Chondrocyte (in vitro differentiated cells): ENCODE results near the gene REEP1. TPM values are rescaled to one million over a fixed set of nuclear protein-coding genes. Genes with fewer than 3 reads are reported as not detected.

Experiments
- DNase-seq: peaks from one replicate; pipeline ENCODE4 v3.0.0; 2021; ENCODE audit warnings: mixed read lengths, low spot score
- H3K27ac Mint-ChIP-seq: one replicate; pipeline ENCODE4 v1.8.0; 2021; ENCODE audit warnings: mild to moderate bottlenecking, moderate library complexity, mixed read lengths; ENCODE audit not compliant: unreplicated experiment
- H3K27me3 Mint-ChIP-seq: 2 replicates; pipeline ENCODE4 v1.8.0; 2021; ENCODE audit warnings: low read depth, mixed read lengths
- H3K36me3 Mint-ChIP-seq: 2 replicates; pipeline ENCODE4 v1.8.0; 2021; ENCODE audit warnings: low read depth, mixed read lengths
- H3K4me1 Mint-ChIP-seq: 2 replicates; pipeline ENCODE4 v1.8.0; 2021; ENCODE audit warnings: low read depth, mild to moderate bottlenecking, mixed read lengths
- H3K4me3 Mint-ChIP-seq: one replicate; pipeline ENCODE4 v1.8.0; 2021; ENCODE audit warnings: mild to moderate bottlenecking, moderate library complexity, mixed read lengths; ENCODE audit not compliant: unreplicated experiment
- H3K9me3 Mint-ChIP-seq: 2 replicates; pipeline ENCODE4 v1.8.0; 2021; ENCODE audit warnings: low read depth, mixed read lengths
- microRNA-seq: library from miRNA; unstranded; fragments of <30 nt; microRNA quantifications from one replicate; pipeline ENCODE4 v1.2.0, GENCODE V29; 2020; ENCODE audit warnings: borderline number of aligned reads
- total RNA-seq: library from RNA; stranded (reverse); gene quantifications from 3 replicates; pipeline ENCODE4 v1.2.1, GENCODE V29; 2021
- TF ChIP-seq, protein P1 (sequence below): fragments of 200-600 bp; sonication (generic); IDR thresholded peaks from 2 replicates; pipeline ENCODE4 v1.5.0; 2021; ENCODE audit warnings: antibody characterized with exemption, mild to moderate bottlenecking, moderate library complexity

The REEP1 gene
- total RNA-seq, 1 donor from 2014 or later = 2.4 TPM

DNA sequence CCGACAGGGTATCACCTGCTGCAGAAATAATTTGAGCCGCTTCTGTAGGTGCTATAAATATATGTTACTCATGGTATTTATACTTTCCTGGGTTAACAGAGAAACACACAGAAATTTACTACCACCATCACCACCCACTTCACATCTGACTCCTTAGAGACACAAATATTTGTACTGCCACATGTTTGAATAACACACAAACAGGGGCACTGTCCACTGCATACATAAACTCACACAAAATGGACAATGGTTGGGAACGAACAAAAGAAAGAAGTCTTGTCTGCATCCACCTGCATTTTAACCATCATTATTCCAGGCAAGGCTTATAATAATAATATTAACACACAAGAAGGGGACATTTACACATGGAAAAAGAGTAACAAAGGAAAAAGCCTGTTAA, 166.1 kb downstream of the REEP1 start:
- H3K27me3 Mint-ChIP-seq = no peaks in the 10 kb centered on the region
- H3K27ac Mint-ChIP-seq = no peak overlapping the region
- H3K36me3 Mint-ChIP-seq = peaks cover 21% of the 10 kb centered on the region
- TF ChIP-seq, protein P1, sequence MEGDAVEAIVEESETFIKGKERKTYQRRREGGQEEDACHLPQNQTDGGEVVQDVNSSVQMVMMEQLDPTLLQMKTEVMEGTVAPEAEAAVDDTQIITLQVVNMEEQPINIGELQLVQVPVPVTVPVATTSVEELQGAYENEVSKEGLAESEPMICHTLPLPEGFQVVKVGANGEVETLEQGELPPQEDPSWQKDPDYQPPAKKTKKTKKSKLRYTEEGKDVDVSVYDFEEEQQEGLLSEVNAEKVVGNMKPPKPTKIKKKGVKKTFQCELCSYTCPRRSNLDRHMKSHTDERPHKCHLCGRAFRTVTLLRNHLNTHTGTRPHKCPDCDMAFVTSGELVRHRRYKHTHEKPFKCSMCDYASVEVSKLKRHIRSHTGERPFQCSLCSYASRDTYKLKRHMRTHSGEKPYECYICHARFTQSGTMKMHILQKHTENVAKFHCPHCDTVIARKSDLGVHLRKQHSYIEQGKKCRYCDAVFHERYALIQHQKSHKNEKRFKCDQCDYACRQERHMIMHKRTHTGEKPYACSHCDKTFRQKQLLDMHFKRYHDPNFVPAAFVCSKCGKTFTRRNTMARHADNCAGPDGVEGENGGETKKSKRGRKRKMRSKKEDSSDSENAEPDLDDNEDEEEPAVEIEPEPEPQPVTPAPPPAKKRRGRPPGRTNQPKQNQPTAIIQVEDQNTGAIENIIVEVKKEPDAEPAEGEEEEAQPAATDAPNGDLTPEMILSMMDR = no peak
- H3K4me1 Mint-ChIP-seq = peaks cover 17% of the 10 kb centered on the region
- no peak for DNase-seq
- H3K9me3 Mint-ChIP-seq = no peaks in the 10 kb centered on the region
- no peak overlapping the region for H3K4me3 Mint-ChIP-seq

DNA sequence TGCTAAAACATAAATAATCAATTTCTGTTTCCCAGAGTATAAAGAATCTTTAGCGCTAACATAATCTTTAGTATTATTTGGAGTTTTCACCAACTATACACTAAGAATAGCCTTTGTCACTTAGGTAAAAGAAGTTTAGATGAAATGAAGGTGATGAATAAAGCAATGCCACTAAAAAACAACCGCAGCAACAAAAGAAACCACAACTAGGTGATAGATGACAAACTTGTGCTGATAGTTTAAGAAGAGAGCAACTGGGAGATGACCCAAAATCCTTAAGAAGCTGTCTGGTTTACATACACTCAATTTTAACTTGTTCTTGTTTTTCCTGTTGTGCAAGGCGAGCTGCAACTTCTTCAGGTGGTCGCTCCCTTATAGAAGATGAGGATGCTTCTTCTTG, 167.0 kb downstream of the REEP1 start:
- peaks cover 20% of the 10 kb centered on the region for H3K36me3 Mint-ChIP-seq
- H3K4me3 Mint-ChIP-seq = no peak overlapping the region

More for the DNA sequence above, 167.0 kb downstream of the REEP1 start:
- Mint-ChIP-seq H3K27ac (no peak overlapping the region), H3K9me3 (no peaks in the 10 kb centered on the region), H3K27me3 (no peaks in the 10 kb centered on the region), H3K4me1 (peaks cover 13% of the 10 kb centered on the region)
- no peak for DNase-seq
- TF ChIP-seq, protein P1 = no peak

Small RNA genes within 50 kb of the gene (microRNA-seq; reads per million reads assigned to microRNA genes)
- gene MIR4779 = not detected

Other genes starting within 250 kb of the REEP1 start
- gene POLR1A, start 231.7 kb downstream of the REEP1 start, total RNA-seq = 32.6 to 48.6 TPM (median 37.6 TPM) in 3 replicates
- 48.6 to 67.3 TPM (median 48.9 TPM) in 3 replicates for gene PTCD3, start 231.4 kb downstream of the REEP1 start, total RNA-seq
- gene IMMT, start 142.2 kb downstream of the REEP1 start, total RNA-seq = 62.3 to 75.0 TPM (median 70.1 TPM) in 3 replicates
- gene MRPL35, start 138.2 kb downstream of the REEP1 start, total RNA-seq = 22.6 to 33.0 TPM (median 24.5 TPM) in 3 replicates
- 31.3 to 49.3 TPM (median 47.7 TPM) in 3 replicates for gene KDM3A, start 103.7 kb upstream of the REEP1 start, total RNA-seq
- 106 to 111 TPM (median 109 TPM) in 3 replicates for gene CHMP3, start 225.8 kb upstream of the REEP1 start, total RNA-seq